ENCODE data around the gene LAMTOR3.
"Not testable (repeated sequence)": the region's sequence is repeated elsewhere in the genome, so short reads cannot be mapped to it uniquely, and the experiment has no call there.

The LAMTOR3 gene

GRCh38 chr4:99833756-99834155 lies 60.5 kb downstream of the LAMTOR3 start:
- Histone ChIP-seq H3K27ac (no peak overlapping the region), H3K9me3 (ENCODE audit: low read depth, low read length) (no peaks in the 10 kb centered on the region), H3K4me3 (no peak overlapping the region), H3K9ac (ENCODE audit: insufficient read length) (no peak overlapping the region), H3K36me3 (ENCODE audit: insufficient read depth, low read length) (no peaks in the 10 kb centered on the region)
- DNase-seq (ENCODE audit: low read depth, low spot score), result no peak
- TF ChIP-seq EZH2 (IDR thresholded peaks at IDR 0.05), result no peak
- TF ChIP-seq POLR2AphosphoS5 (IDR thresholded peaks at IDR 0.05; ENCODE audit: borderline replicate concordance, low read depth, low read length), result no peak
- TF ChIP-seq FOXP2 (optimal IDR thresholded peaks at IDR 0.05; ENCODE audit: control extremely low read depth, extremely low read length, insufficient read depth), result no peak

- H3K9me3 ChIP-seq (ENCODE audit: low read depth, low read length), result no peaks in the 10 kb centered on the region
- H3K4me3 ChIP-seq, result no peak overlapping the region
- H3K9ac ChIP-seq (ENCODE audit: insufficient read length), result no peak overlapping the region
- no peak for TF ChIP-seq POLR2AphosphoS5 (IDR thresholded peaks at IDR 0.05; ENCODE audit: borderline replicate concordance, low read depth, low read length)
- TF ChIP-seq FOXP2 (optimal IDR thresholded peaks at IDR 0.05; ENCODE audit: control extremely low read depth, extremely low read length, insufficient read depth), result no peak
- TF ChIP-seq EZH2 (IDR thresholded peaks at IDR 0.05), result no peak
- H3K36me3 ChIP-seq (ENCODE audit: insufficient read depth, low read length), result no peaks in the 10 kb centered on the region
- no peak overlapping the region for H3K27ac ChIP-seq
- DNase-seq (ENCODE audit: low read depth, low spot score), result no peak
Observed at GRCh38 chr4:99832758-99833157, 61.5 kb downstream of the LAMTOR3 start.

GRCh38 chr4:99832321-99832720 lies 61.9 kb downstream of the LAMTOR3 start:
- no peak overlapping the region for H3K4me3 ChIP-seq
- no peaks in the 10 kb centered on the region for H3K9me3 ChIP-seq (ENCODE audit: low read depth, low read length)
- no peak for TF ChIP-seq FOXP2 (optimal IDR thresholded peaks at IDR 0.05; ENCODE audit: control extremely low read depth, extremely low read length, insufficient read depth)
- no peak for TF ChIP-seq POLR2AphosphoS5 (IDR thresholded peaks at IDR 0.05; ENCODE audit: borderline replicate concordance, low read depth, low read length)
- TF ChIP-seq EZH2 (IDR thresholded peaks at IDR 0.05), result no peak
- H3K36me3 ChIP-seq (ENCODE audit: insufficient read depth, low read length), result no peaks in the 10 kb centered on the region
- H3K27ac ChIP-seq, result no peak overlapping the region
- DNase-seq (ENCODE audit: low read depth, low spot score), result no peak
- no peak overlapping the region for H3K9ac ChIP-seq (ENCODE audit: insufficient read length)

GRCh38 chr4:99830051-99830450 lies 64.2 kb downstream of the LAMTOR3 start:
- H3K9me3 ChIP-seq (ENCODE audit: low read depth, low read length); DNase-seq (ENCODE audit: low read depth, low spot score); H3K27ac ChIP-seq; H3K9ac ChIP-seq (ENCODE audit: insufficient read length); H3K4me3 ChIP-seq; H3K36me3 ChIP-seq (ENCODE audit: insufficient read depth, low read length): not testable (repeated sequence)

- DNase-seq (ENCODE audit: low read depth, low spot score), result no peak
- no peak for TF ChIP-seq EZH2 (IDR thresholded peaks at IDR 0.05)
- no peak for TF ChIP-seq FOXP2 (optimal IDR thresholded peaks at IDR 0.05; ENCODE audit: control extremely low read depth, extremely low read length, insufficient read depth)
- TF ChIP-seq POLR2AphosphoS5 (IDR thresholded peaks at IDR 0.05; ENCODE audit: borderline replicate concordance, low read depth, low read length), result no peak
- Histone ChIP-seq H3K4me3 (no peak overlapping the region), H3K9ac (ENCODE audit: insufficient read length) (no peak overlapping the region), H3K36me3 (ENCODE audit: insufficient read depth, low read length) (no peaks in the 10 kb centered on the region), H3K27ac (no peak overlapping the region), H3K9me3 (ENCODE audit: low read depth, low read length) (no peaks in the 10 kb centered on the region)
Observed at GRCh38 chr4:99828477-99828876, 65.8 kb downstream of the LAMTOR3 start.

Data from SK-N-MC (cell line).